ENCODE measurements around the gene SLC30A3. TPM values are rescaled to one million over a fixed set of nuclear protein-coding genes. Genes with fewer than 3 reads are reported as not detected.

SLC30A3 gene
- total RNA-seq, 4 donors from 2014 or later = not detected

DNA sequence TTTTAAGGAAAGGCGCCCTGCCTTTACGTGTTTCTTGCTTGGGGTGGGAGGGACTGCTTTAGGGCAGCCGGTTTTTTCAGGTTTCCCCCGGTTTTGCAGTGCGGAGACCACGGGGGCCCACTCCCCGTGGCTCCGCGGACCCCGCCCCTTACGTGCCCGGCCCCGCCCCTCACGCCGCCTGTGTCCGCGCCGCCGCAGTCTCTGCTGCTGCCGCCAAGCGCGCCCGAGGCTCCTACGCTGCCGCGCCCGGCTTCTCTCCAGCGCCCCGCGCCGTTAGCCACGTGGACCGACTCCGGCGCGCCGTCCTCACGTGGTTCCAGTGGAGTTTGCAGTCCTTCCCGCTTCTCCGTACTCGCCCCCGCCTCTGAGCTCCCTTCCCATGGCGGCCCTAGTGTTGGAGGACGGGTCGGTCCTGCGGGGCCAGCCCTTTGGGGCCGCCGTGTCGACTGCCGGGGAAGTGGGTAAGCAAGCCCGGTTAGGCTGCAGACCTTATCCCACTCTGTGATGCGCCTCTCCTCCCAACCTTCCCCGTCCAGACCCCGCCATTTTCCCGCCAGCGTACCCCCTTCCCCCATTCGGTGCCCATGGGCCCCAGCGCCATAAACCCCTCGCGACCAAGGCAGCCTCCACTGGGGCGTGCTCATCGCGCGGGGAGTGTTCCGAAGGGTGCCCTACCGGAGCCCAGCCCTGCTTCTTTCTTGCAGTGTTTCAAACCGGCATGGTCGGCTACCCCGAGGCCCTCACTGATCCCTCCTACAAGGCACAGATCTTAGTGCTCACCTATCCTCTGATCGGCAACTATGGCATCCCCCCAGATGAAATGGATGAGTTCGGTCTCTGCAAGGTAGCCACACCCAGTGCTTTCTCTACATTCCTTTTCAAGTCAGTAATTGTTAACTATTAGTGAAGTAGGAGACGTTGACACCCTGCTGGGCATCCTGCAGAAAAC is 45.4 kb downstream of the SLC30A3 start, which contains the start of gene CAD:
Gene CAD, plus strand, starts transcription at position 197 of the 949 bp plus-strand sequence. Its CDS starts 183 bp downstream, at position 380.
- Histone ChIP-seq H3K27ac (replicated peaks in 1 of 4) (peak within 1 kb of the TSS; percentile 70 to 77 (median 72)), H3K36me3 (peaks cover 0 to 50% (median 24%) of the 10 kb centered on the region in 4 donors), H3K9me3 (no peaks in the 10 kb centered on the region), H3K4me3 (peak within 1 kb of the TSS; percentile 55 to 72 (median 72)), H3K4me1 (peaks cover 25 to 42% (median 29%) of the 10 kb centered on the region in 4 donors), H3K27me3 (no peaks in the 10 kb centered on the region)
- TF ChIP-seq, protein P1, sequence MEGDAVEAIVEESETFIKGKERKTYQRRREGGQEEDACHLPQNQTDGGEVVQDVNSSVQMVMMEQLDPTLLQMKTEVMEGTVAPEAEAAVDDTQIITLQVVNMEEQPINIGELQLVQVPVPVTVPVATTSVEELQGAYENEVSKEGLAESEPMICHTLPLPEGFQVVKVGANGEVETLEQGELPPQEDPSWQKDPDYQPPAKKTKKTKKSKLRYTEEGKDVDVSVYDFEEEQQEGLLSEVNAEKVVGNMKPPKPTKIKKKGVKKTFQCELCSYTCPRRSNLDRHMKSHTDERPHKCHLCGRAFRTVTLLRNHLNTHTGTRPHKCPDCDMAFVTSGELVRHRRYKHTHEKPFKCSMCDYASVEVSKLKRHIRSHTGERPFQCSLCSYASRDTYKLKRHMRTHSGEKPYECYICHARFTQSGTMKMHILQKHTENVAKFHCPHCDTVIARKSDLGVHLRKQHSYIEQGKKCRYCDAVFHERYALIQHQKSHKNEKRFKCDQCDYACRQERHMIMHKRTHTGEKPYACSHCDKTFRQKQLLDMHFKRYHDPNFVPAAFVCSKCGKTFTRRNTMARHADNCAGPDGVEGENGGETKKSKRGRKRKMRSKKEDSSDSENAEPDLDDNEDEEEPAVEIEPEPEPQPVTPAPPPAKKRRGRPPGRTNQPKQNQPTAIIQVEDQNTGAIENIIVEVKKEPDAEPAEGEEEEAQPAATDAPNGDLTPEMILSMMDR (IDR thresholded peaks at IDR 0.05) = peak; percentile 19 to 40 (median 37)
- TF ChIP-seq POLR2AphosphoS5 (IDR thresholded peaks at IDR 0.05) (peak; percentile 61 to 86), POLR2A (IDR thresholded peaks at IDR 0.05; ENCODE audit: low read depth) (no peak)
- WGBS = under 1% methylated on average over 44 of the region's 72 CpGs
- DNase-seq (ENCODE audit: extremely low spot score) = peak; percentile 94
- intact Hi-C loops (cut with DNase I) = loop anchor here (10.0 kb wide), 1 partner anchor 157 kb away; the partner anchor contains the start of genes EIF2B4 and SNX17

DNA sequence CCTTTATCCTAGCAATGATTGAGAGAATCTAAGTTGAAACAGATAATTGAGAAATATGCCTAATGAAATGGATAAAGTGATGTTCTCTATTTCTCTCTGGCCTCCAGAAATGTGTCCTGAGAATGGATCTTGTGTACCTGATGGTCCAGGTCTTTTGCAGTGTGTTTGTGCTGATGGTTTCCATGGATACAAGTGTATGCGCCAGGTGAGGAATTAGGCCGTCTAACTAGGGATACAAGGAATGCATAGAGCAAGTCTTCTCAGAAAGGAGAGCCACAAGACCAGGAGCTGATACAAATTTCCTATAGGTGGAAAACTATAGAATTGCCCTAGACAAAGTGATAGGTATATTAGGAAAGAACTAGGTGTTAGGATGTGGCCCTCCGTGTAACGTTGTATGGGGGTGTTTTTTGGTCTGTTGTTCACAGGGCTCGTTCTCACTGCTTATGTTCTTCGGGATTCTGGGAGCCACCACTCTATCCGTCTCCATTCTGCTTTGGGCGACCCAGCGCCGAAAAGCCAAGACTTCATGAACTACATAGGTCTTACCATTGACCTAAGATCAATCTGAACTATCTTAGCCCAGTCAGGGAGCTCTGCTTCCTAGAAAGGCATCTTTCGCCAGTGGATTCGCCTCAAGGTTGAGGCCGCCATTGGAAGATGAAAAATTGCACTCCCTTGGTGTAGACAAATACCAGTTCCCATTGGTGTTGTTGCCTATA is 46.3 kb downstream of the SLC30A3 start:
- Histone ChIP-seq H3K27ac (replicated peaks in 1 of 4) (peak overlapping the region; percentile 70 to 77 (median 72)), H3K27me3 (no peaks in the 10 kb centered on the region), H3K36me3 (peaks cover 0 to 41% (median 18%) of the 10 kb centered on the region in 4 donors), H3K4me3 (peak overlapping the region; percentile 55 to 72 (median 72)), H3K9me3 (no peaks in the 10 kb centered on the region), H3K4me1 (peaks cover 25 to 42% (median 29%) of the 10 kb centered on the region in 4 donors)
- intact Hi-C loops (cut with DNase I) = loop anchor here (10.0 kb wide), 1 partner anchor 158 kb away; the partner anchor contains the start of genes EIF2B4 and SNX17
- WGBS = 80% methylated on average over 13 of the region's 13 CpGs
- DNase-seq (ENCODE audit: extremely low spot score) = no peak
- no peak for TF ChIP-seq POLR2A (IDR thresholded peaks at IDR 0.05; ENCODE audit: low read depth)
- TF ChIP-seq EP300 (IDR thresholded peaks at IDR 0.05) = no peak
- no peak for TF ChIP-seq POLR2AphosphoS5 (IDR thresholded peaks at IDR 0.05)

DNA sequence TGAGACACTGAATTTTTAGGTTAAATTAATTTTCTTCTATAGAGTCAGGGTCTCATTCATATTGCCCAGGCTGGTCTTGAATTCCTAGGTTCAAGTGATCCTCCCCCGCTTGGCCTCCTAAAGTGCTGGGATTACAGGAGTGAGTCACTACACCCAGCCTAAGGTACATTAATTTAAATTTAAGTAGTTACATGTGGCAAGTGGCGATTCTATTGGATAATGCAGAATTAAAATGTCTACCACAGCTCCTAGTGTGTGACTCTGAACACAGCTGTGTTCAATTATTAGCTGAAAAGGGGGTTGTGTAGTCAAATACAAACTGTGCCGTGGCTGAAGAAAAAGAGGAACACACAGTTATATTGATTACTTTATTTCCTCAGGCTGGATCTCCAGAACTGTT is 47.9 kb downstream of the SLC30A3 start:
- Histone ChIP-seq H3K4me3 (no peak overlapping the region), H3K27me3 (no peaks in the 10 kb centered on the region), H3K4me1 (peaks cover 30 to 56% (median 38%) of the 10 kb centered on the region in 4 donors), H3K27ac (replicated peaks in 1 of 4) (no peak overlapping the region), H3K36me3 (peaks cover 0 to 28% (median 9%) of the 10 kb centered on the region in 4 donors), H3K9me3 (no peaks in the 10 kb centered on the region)
- no peak for DNase-seq (ENCODE audit: extremely low spot score)
- TF ChIP-seq, protein P1 (IDR thresholded peaks at IDR 0.05) = no peak
- TF ChIP-seq POLR2A (IDR thresholded peaks at IDR 0.05; ENCODE audit: low read depth) (no peak), POLR2AphosphoS5 (IDR thresholded peaks at IDR 0.05) (no peak), EP300 (IDR thresholded peaks at IDR 0.05) (no peak)
- 95% methylated on average over 3 of the region's 3 CpGs for WGBS
- intact Hi-C loops (cut with DNase I) = loop anchor here (2.0 to 10.0 kb wide), 2 partner anchors 80 to 160 kb away; partner anchors contain the start of genes EIF2B4, PREB and SNX17

DNA sequence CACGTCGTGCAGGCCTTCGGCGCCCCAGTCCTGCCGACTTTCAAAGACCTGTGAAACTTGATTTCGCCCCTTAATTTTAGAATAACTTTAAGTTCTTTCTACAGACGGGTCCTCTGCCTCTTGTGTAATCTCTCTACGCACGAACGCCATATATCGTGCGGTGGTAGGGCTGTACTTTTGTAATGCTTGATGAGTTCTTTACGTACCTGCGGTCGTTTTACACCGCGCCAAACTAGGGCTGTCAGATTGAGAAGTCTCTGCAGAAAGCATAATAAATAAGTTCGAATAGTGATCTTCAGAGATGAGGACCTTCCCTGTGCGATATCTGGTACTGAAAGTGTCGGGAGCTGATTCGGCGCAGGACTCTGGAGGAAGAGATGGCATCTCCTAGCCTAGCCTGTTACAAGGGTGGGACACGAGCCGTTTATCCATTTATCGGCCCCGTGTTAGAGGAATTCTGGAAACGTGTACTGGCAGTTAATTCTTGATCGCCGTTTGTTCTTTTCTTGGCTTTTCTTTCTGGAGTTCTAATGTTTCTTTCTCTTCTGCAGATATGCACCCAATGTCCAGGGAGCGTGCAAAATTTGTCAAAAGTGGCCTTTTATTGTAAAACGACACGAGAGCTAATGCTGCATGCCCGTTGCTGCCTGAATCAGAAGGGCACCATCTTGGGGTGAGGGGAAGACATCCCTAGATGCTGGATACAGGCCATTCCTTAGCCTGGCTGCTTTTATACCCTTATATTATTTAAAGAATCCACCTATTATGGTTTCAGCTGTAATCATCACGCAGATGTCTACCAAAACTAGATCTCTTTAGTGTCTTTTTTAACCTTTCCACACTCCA is 50.0 kb downstream of the SLC30A3 start:
- intact Hi-C loops (cut with DNase I) = loop anchor here (10.0 kb wide), 1 partner anchor 162 kb away; the partner anchor contains the start of genes EIF2B4 and SNX17
- no peak for DNase-seq (ENCODE audit: extremely low spot score)

More for the DNA sequence above, 50.0 kb downstream of the SLC30A3 start:
- Histone ChIP-seq H3K36me3 (peaks cover 7 to 38% (median 24%) of the 10 kb centered on the region in 4 donors), H3K27me3 (no peaks in the 10 kb centered on the region), H3K4me1 (peaks cover 27 to 49% (median 36%) of the 10 kb centered on the region in 4 donors), H3K4me3 (peak overlapping the region; percentile 68 to 92 (median 86)), H3K27ac (replicated peaks in 1 of 4) (peak overlapping the region; percentile 91 to 98 (median 94)), H3K9me3 (no peaks in the 10 kb centered on the region)
- TF ChIP-seq, protein P1 (IDR thresholded peaks at IDR 0.05) = no peak
- TF ChIP-seq POLR2A (IDR thresholded peaks at IDR 0.05; ENCODE audit: low read depth) (no peak), EP300 (IDR thresholded peaks at IDR 0.05) (no peak), POLR2AphosphoS5 (IDR thresholded peaks at IDR 0.05) (no peak)
- WGBS = 9% methylated on average over 34 of the region's 34 CpGs
